Pancreas (tissue), 10 donors: ENCODE results near the gene OR6A2. TPM values are rescaled to one million over a fixed set of nuclear protein-coding genes. Genes with fewer than 3 reads are reported as not detected.

Experiments used
- ATAC-seq, 4 donors: fragments of 200-7000 bp; cut with Tn5 transposase; one replicate each; pipeline versions ENCODE4 v1.8.0 to v1.9.1; 2020; ENCODE audit warnings: mild to moderate bottlenecking in 4 of 4, moderate library complexity in 4 of 4
- DNase-seq, 6 donors: peaks; one replicate each; pipeline ENCODE4 v3.0.0-alpha.2; 2020
- FAIRE-seq: peaks from 2 replicates; lab custom pipeline; 2012; peaks lifted over from hg19 to GRCh38; lab: Jason Lieb, UNC
- H3K27ac ChIP-seq, 4 donors: fragments of 200-600 bp; sonication (generic); 1 replicate in 3 of 4; 2 replicates in 1 of 4; pipeline versions ENCODE4 v1.5.0 to v1.8.0; 2020
- H3K27me3 ChIP-seq, 4 donors: fragments of 200-600 bp; one replicate each; pipeline ENCODE4 v1.8.0; 2021
- H3K36me3 ChIP-seq, 3 donors: fragments of 200-600 bp; sonication (generic) in 1 of 3; one replicate each; pipeline versions ENCODE4 v1.5.0 to v1.8.0; 2020 to 2021
- H3K4me1 ChIP-seq, 3 donors: fragments of 200-600 bp; one replicate each; pipeline ENCODE4 v1.8.0; 2021
- H3K4me3 ChIP-seq, 4 donors: fragments of 200-600 bp; sonication (generic) in 2 of 4; one replicate each; pipeline versions ENCODE4 v1.5.0 to v1.8.0; 2020 to 2021
- H3K9me3 ChIP-seq, 4 donors: fragments of 200-600 bp; one replicate each; pipeline ENCODE4 v1.8.0; 2021
- WGBS, 2 donors: extraction: QIAGEN DNeasy Blood & Tissue Kit; methylation state at CpG; one replicate each; pipeline ENCODE4 v1.1.7; 2013; 5-methylcytosine and 5-hydroxymethylcytosine counted together
- intact Hi-C, 3 donors: fragments of 100-400 bp; cut with DNase I; formaldehyde crosslinking; loops; one replicate each; pipeline versions ENCODE4 v1.11.1 to v1.14.2; 2022
- polyA plus RNA-seq, 2 donors: library from polyadenylated mRNA; stranded (reverse); fragments of 200-250 nt; gene quantifications; one replicate each; pipeline ENCODE4 v1.2.3, GENCODE V29; 2013
- total RNA-seq, 6 donors: library from RNA; stranded (reverse); fragmentation: NEBNext Ultra II Directional in 4 of 6; extraction: Animal tissue kit (Norgen Biotek cat#: 25700) in 4 of 6; gene quantifications; one replicate each; pipeline versions ENCODE4 v1.2.1 to v1.2.4, GENCODE V29; 2021 to 2023
- TF ChIP-seq, protein P1 (sequence below), 4 donors: fragments of 200-600 bp; sonication (generic) in 3 of 4; IDR thresholded peaks; one replicate each; pipeline versions ENCODE4 v1.5.0 to v1.8.0; 2021; ENCODE audit warnings: antibody characterized with exemption in 4 of 4
- donor health status: healthy with polysubstance abuse.
- donor health status: DM: no; HTN: no; CAD: no; lungs with moderate emphysema.
- donor health status: DM: no; HTN: no; CAD: no.
- donor health status: control.
- donor health status: control.
- donor health status: Bipolar disorder and iron deficiency.
- donor health status: DM: yes; HTN: yes; CAD: no.
- donor health status: DM: no; HTN: no; CAD: no.
- donor health status: DM: no; HTN: no; CAD: no.
- donor health status: DM: yes; HTN: yes; CAD: no.

Gene OR6A2
- total and polyA plus RNA-seq, 8 donors = 0.06 to 0.39 (median 0.16) TPM; not detected in 2

GRCh38 chr11:6794639-6795038, 4.8 kb downstream of the OR6A2 start:
- Histone ChIP-seq H3K4me1 (no peaks in the 10 kb centered on the region), H3K9me3 (no peaks in the 10 kb centered on the region), H3K4me3 (no peak overlapping the region), H3K36me3 (no peaks in the 10 kb centered on the region), H3K27me3 (no peaks in the 10 kb centered on the region), H3K27ac (no peak overlapping the region)
- WGBS, 2 donors = 75 to 78% methylated on average over 4 of the region's 4 CpGs
- TF ChIP-seq, protein P1, sequence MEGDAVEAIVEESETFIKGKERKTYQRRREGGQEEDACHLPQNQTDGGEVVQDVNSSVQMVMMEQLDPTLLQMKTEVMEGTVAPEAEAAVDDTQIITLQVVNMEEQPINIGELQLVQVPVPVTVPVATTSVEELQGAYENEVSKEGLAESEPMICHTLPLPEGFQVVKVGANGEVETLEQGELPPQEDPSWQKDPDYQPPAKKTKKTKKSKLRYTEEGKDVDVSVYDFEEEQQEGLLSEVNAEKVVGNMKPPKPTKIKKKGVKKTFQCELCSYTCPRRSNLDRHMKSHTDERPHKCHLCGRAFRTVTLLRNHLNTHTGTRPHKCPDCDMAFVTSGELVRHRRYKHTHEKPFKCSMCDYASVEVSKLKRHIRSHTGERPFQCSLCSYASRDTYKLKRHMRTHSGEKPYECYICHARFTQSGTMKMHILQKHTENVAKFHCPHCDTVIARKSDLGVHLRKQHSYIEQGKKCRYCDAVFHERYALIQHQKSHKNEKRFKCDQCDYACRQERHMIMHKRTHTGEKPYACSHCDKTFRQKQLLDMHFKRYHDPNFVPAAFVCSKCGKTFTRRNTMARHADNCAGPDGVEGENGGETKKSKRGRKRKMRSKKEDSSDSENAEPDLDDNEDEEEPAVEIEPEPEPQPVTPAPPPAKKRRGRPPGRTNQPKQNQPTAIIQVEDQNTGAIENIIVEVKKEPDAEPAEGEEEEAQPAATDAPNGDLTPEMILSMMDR (IDR thresholded peaks at IDR 0.05) = no peak
- intact Hi-C loops = no loop called here
- ATAC-seq (no peak), FAIRE-seq (no peak), DNase-seq (no peak)

GRCh38 chr11:6790546-6790945, 8.9 kb downstream of the OR6A2 start:
- ATAC-seq (no peak), FAIRE-seq (no peak), DNase-seq (no peak)
- Histone ChIP-seq H3K4me3 (no peak overlapping the region), H3K36me3 (no peaks in the 10 kb centered on the region), H3K27me3 (peaks cover 0 to 4% (median 0%) of the 10 kb centered on the region in 4 donors), H3K27ac (no peak overlapping the region), H3K9me3 (no peaks in the 10 kb centered on the region), H3K4me1 (no peaks in the 10 kb centered on the region)
- intact Hi-C loops = no loop called here
- WGBS, 2 donors = 64 to 71% methylated on average over 2 of the region's 2 CpGs
- TF ChIP-seq, protein P1 (IDR thresholded peaks at IDR 0.05) = no peak

GRCh38 chr11:6782720-6783119, 16.8 kb downstream of the OR6A2 start, which contains the start of gene OR2AG1:
Gene OR2AG1 (plus strand): TSS chr11:6783020. CDS start chr11:6785038, 2,018 bp downstream.
- no peak within 1 kb of the TSS for H3K4me3 ChIP-seq

DNA sequence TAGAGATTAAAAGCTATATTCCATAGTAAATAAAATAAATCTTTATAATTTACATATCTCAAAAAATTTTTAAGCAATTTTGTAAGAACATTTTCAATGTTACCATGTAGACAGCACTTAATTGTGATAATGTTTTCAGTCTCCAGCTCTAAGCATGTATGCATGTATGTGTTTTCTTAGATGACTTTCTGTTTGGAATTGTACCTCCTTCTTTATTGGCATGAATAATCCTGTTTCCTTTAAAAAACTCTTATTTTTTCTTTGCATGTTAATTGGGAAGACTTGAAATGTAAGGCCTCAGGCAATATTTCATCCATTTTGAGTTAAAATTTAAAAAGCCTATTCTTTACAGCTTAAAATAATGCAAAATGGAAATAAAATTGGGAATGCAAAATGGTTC, 18.7 kb downstream of the OR6A2 start:
- Histone ChIP-seq H3K27ac (no peak overlapping the region), H3K4me1 (no peaks in the 10 kb centered on the region), H3K4me3 (no peak overlapping the region), H3K36me3 (no peaks in the 10 kb centered on the region), H3K9me3 (no peaks in the 10 kb centered on the region), H3K27me3 (no peaks in the 10 kb centered on the region)
- FAIRE-seq (no peak), ATAC-seq (no peak), DNase-seq (no peak)
- intact Hi-C loops = no loop called here
- TF ChIP-seq, protein P1 (IDR thresholded peaks at IDR 0.05) = no peak

More at GRCh38 chr11:6782720-6783119, 16.8 kb downstream of the OR6A2 start, which contains the start of gene OR2AG1:
- Histone ChIP-seq H3K27ac (no peak within 1 kb of the TSS), H3K36me3 (no peaks in the 10 kb centered on the region), H3K27me3 (peaks cover 0 to 4% (median 0%) of the 10 kb centered on the region in 4 donors), H3K4me1 (no peaks in the 10 kb centered on the region), H3K9me3 (no peaks in the 10 kb centered on the region)
- ATAC-seq = no peak
- intact Hi-C loops = no loop called here
- TF ChIP-seq, protein P1 (IDR thresholded peaks at IDR 0.05) = no peak
- DNase-seq = no peak
- 47 to 62% methylated on average over 2 of the region's 2 CpGs for WGBS, 2 donors
- no peak for FAIRE-seq

- FAIRE-seq = no peak
- H3K4me1 ChIP-seq = no peaks in the 10 kb centered on the region
These were observed 21.0 kb downstream of the OR6A2 start for GRCh38 chr11:6778518-6778917.

More at GRCh38 chr11:6778518-6778917, 21.0 kb downstream of the OR6A2 start:
- ATAC-seq (no peak), DNase-seq (no peak)
- Histone ChIP-seq H3K36me3 (no peaks in the 10 kb centered on the region), H3K9me3 (no peaks in the 10 kb centered on the region), H3K4me3 (no peak overlapping the region), H3K27ac (no peak overlapping the region), H3K27me3 (no peaks in the 10 kb centered on the region)
- intact Hi-C loops = no loop called here
- TF ChIP-seq, protein P1 (IDR thresholded peaks at IDR 0.05) = no peak
